ENCODE measurements around the gene NPPC. TPM values are rescaled to one million over a fixed set of nuclear protein-coding genes. Genes with fewer than 3 reads are reported as not detected.
"Not testable (repeated sequence)": the region's sequence is repeated elsewhere in the genome, so short reads cannot be mapped to it uniquely, and the experiment has no call there.

Gene NPPC
- total and polyA plus RNA-seq, 2 experiments from 2014 or later: 0.91 TPM; not detected in 1

GRCh38 chr2:231887756-231888155 is 38.4 kb downstream of the NPPC start:
- Histone ChIP-seq H3K9me3 (ENCODE audit: low read depth) (no peaks in the 10 kb centered on the region), H3K27me3 (peaks cover 4% of the 10 kb centered on the region), H3K4me1 (ENCODE audit: low read depth) (no peaks in the 10 kb centered on the region), H3K27ac (no peak overlapping the region), H3K36me3 (no peaks in the 10 kb centered on the region), H3K4me3 (no peak overlapping the region)
- TF ChIP-seq CTCF (IDR thresholded peaks at IDR 0.05; ENCODE audit: low read depth, low read length): no peak
- DNase-seq (ENCODE audit: low read depth in 1 of 2, low spot score in 1 of 2): no peak

GRCh38 chr2:231886071-231886681 is 40.0 kb downstream of the NPPC start:
- no peak for DNase-seq (ENCODE audit: low read depth in 1 of 2, low spot score in 1 of 2)
- Histone ChIP-seq H3K36me3 (no peaks in the 10 kb centered on the region), H3K27ac (no peak overlapping the region), H3K4me1 (ENCODE audit: low read depth) (no peaks in the 10 kb centered on the region), H3K27me3 (peaks cover 4% of the 10 kb centered on the region), H3K9me3 (ENCODE audit: low read depth) (no peaks in the 10 kb centered on the region), H3K4me3 (no peak overlapping the region)
- TF ChIP-seq CTCF (IDR thresholded peaks at IDR 0.05; ENCODE audit: low read depth, low read length): no peak

GRCh38 chr2:231884438-231885140 is 41.6 kb downstream of the NPPC start:
- no peak for TF ChIP-seq CTCF (IDR thresholded peaks at IDR 0.05; ENCODE audit: low read depth, low read length)
- no peak overlapping the region for H3K4me3 ChIP-seq
- H3K36me3 ChIP-seq: no peaks in the 10 kb centered on the region
- H3K9me3 ChIP-seq (ENCODE audit: low read depth): no peaks in the 10 kb centered on the region
- no peaks in the 10 kb centered on the region for H3K4me1 ChIP-seq (ENCODE audit: low read depth)
- no peak overlapping the region for H3K27ac ChIP-seq
- DNase-seq (ENCODE audit: low read depth in 1 of 2, low spot score in 1 of 2): no peak
- H3K27me3 ChIP-seq: peaks cover 4% of the 10 kb centered on the region

- Histone ChIP-seq H3K4me3 (no peak overlapping the region), H3K27me3 (peaks cover 4% of the 10 kb centered on the region), H3K36me3 (no peaks in the 10 kb centered on the region), H3K9me3 (ENCODE audit: low read depth) (no peaks in the 10 kb centered on the region), H3K4me1 (ENCODE audit: low read depth) (no peaks in the 10 kb centered on the region), H3K27ac (no peak overlapping the region)
- DNase-seq (ENCODE audit: low read depth in 1 of 2, low spot score in 1 of 2): no peak
- TF ChIP-seq CTCF (IDR thresholded peaks at IDR 0.05; ENCODE audit: low read depth, low read length): no peak
These were observed 42.7 kb downstream of the NPPC start for GRCh38 chr2:231883468-231883881.

- TF ChIP-seq CTCF (IDR thresholded peaks at IDR 0.05; ENCODE audit: low read depth, low read length): no peak
- Histone ChIP-seq H3K9me3 (ENCODE audit: low read depth) (no peaks in the 10 kb centered on the region), H3K27me3 (peaks cover 4% of the 10 kb centered on the region), H3K4me3 (no peak overlapping the region), H3K27ac (no peak overlapping the region), H3K4me1 (ENCODE audit: low read depth) (no peaks in the 10 kb centered on the region), H3K36me3 (no peaks in the 10 kb centered on the region)
- DNase-seq (ENCODE audit: low read depth in 1 of 2, low spot score in 1 of 2): no peak
These were observed 43.5 kb downstream of the NPPC start for GRCh38 chr2:231882646-231883045.

GRCh38 chr2:231880371-231880770 is 45.8 kb downstream of the NPPC start:
- H3K27me3 ChIP-seq; H3K36me3 ChIP-seq; H3K9me3 ChIP-seq (ENCODE audit: low read depth); H3K27ac ChIP-seq; H3K4me1 ChIP-seq (ENCODE audit: low read depth); H3K4me3 ChIP-seq; DNase-seq (ENCODE audit: low read depth in 1 of 2, low spot score in 1 of 2): not testable (repeated sequence)
